Neural cell (in vitro differentiated cells): ENCODE results near the gene HS2ST1. TPM values are rescaled to one million over a fixed set of nuclear protein-coding genes. Genes with fewer than 3 reads are reported as not detected.

Source experiments
- H2AFZ ChIP-seq: fragments of 200-600, 300-800 bp; sonication (generic), shearing (Covaris generic); 2 replicates; pipeline ENCODE4 v1.6.0; 2014; ENCODE audit warnings: low read depth, mild to moderate bottlenecking, antibody characterized with exemption, low read length, moderate library complexity
- H3F3A ChIP-seq: fragments of 200-600 bp; shearing (Covaris generic); 2 replicates; pipeline ENCODE4 v1.6.1; 2016; ENCODE audit warnings: mild to moderate bottlenecking, moderate library complexity, mixed read lengths, antibody characterized with exemption, low read length; ENCODE audit not compliant: insufficient read depth, poor library complexity, severe bottlenecking
- H3K27ac ChIP-seq: fragments of 200-600, 300-800 bp; sonication (generic), shearing (Covaris generic); 2 replicates; pipeline ENCODE4 v1.5.1; 2014; ENCODE audit warnings: mild to moderate bottlenecking, low read length, moderate library complexity
- H3K27me3 ChIP-seq: fragments of 300-800, 200-600 bp; sonication (generic), shearing (Covaris generic); 2 replicates; pipeline ENCODE4 v1.6.0; 2014; ENCODE audit warnings: mild to moderate bottlenecking, low read depth, low read length, moderate library complexity; ENCODE audit not compliant: insufficient read depth
- H3K36me3 ChIP-seq: fragments of 300-800, 200-600 bp; sonication (generic), shearing (Covaris generic); 2 replicates; pipeline ENCODE4 v1.5.1; 2014; ENCODE audit warnings: mild to moderate bottlenecking, antibody characterized with exemption, low read length, moderate library complexity; ENCODE audit not compliant: insufficient read depth
- H3K4me2 ChIP-seq: fragments of 300-800, 200-600 bp; sonication (generic), shearing (Covaris generic); 2 replicates; pipeline ENCODE4 v1.6.0; 2014; ENCODE audit warnings: mild to moderate bottlenecking, low read length
- H3K4me3 ChIP-seq: fragments of 300-800, 200-600 bp; sonication (generic), shearing (Covaris generic); 2 replicates; pipeline ENCODE4 v1.5.1; 2014; ENCODE audit warnings: mild to moderate bottlenecking, low read length, moderate library complexity
- H3K79me2 ChIP-seq: fragments of 200-600 bp; shearing (Covaris generic); replicated peaks from 2 replicates; pipeline ENCODE4 v1.6.0; 2014; ENCODE audit warnings: mild to moderate bottlenecking, low read length, moderate library complexity; ENCODE audit not compliant: insufficient read depth
- H3K9ac ChIP-seq: fragments of 300-800, 200-600 bp; sonication (generic), shearing (Covaris generic); 2 replicates; pipeline ENCODE4 v1.6.1; 2016; ENCODE audit warnings: mild to moderate bottlenecking, low read length, mixed read lengths
- H3K9me2 ChIP-seq: fragments of 200-600 bp; shearing (Covaris generic); 2 replicates; pipeline ENCODE4 v1.6.1; 2016; ENCODE audit warnings: mild to moderate bottlenecking, low read length, mixed read lengths; ENCODE audit not compliant: insufficient read depth
- H3K9me3 ChIP-seq: fragments of 200-600, 300-800 bp; sonication (generic), shearing (Covaris generic); 2 replicates; pipeline ENCODE4 v1.6.1; 2016; ENCODE audit warnings: mild to moderate bottlenecking, mixed run types, low read length, moderate library complexity, mixed read lengths
- H4K20me1 ChIP-seq: fragments of 200-600 bp; shearing (Covaris generic); 2 replicates; pipeline ENCODE4 v1.6.1; 2016; ENCODE audit warnings: mild to moderate bottlenecking, mixed run types; ENCODE audit not compliant: insufficient read depth
- EP300 ChIP-seq: fragments of 450-650 bp; conservative IDR thresholded peaks from 2 replicates; pipeline ENCODE4 v1.6.1; 2014; ENCODE audit warnings: antibody characterized with exemption, mild to moderate bottlenecking, moderate library complexity; ENCODE audit not compliant: poor library complexity, severe bottlenecking
- EZH2 ChIP-seq: fragments of 200-600, 300-800 bp; shearing (Covaris generic), sonication (generic); IDR thresholded peaks from 2 replicates; pipeline ENCODE4 v1.6.1; 2014; ENCODE audit warnings: antibody characterized with exemption, low read length, borderline replicate concordance, mild to moderate bottlenecking; ENCODE audit not compliant: insufficient read depth, poor library complexity, severe bottlenecking
- MXI1 ChIP-seq: fragments of 450-650 bp; conservative IDR thresholded peaks from 2 replicates; pipeline ENCODE4 v1.6.1; 2014; ENCODE audit warnings: antibody characterized with exemption, mild to moderate bottlenecking; ENCODE audit not compliant: poor library complexity, severe bottlenecking
- POLR2AphosphoS5 ChIP-seq: IDR thresholded peaks from 2 replicates; pipeline ENCODE4 v1.6.1; 2012
- RAD21 ChIP-seq: fragments of 450-650 bp; conservative IDR thresholded peaks from 2 replicates; pipeline ENCODE4 v1.6.1; 2014; ENCODE audit warnings: antibody characterized with exemption, mild to moderate bottlenecking, moderate library complexity
- SMC3 ChIP-seq: fragments of 450-650 bp; conservative IDR thresholded peaks from 2 replicates; pipeline ENCODE4 v1.6.1; 2014; ENCODE audit warnings: antibody characterized with exemption, mild to moderate bottlenecking, moderate library complexity; ENCODE audit not compliant: poor library complexity
- TAF1 ChIP-seq: IDR thresholded peaks from 2 replicates; pipeline ENCODE4 v1.6.1; 2012; ENCODE audit warnings: low read depth
- polyA plus RNA-seq: library from polyadenylated mRNA; depleted of rRNA; stranded (reverse); fragments of >200 nt; gene quantifications from 2 replicates; pipeline ENCODE4 v1.2.3, GENCODE V29; 2014
- TF ChIP-seq, protein P1 (sequence below): fragments of 450-650 bp; IDR thresholded peaks from 2 replicates; pipeline ENCODE4 v1.5.1; 2014; ENCODE audit warnings: antibody characterized with exemption, mild to moderate bottlenecking, moderate library complexity; ENCODE audit not compliant: poor library complexity, severe bottlenecking
- TF ChIP-seq, protein P2 (sequence below): IDR thresholded peaks from 2 replicates; pipeline ENCODE4 v1.6.1; 2012; ENCODE audit warnings: borderline replicate concordance

The HS2ST1 gene
- polyA plus RNA-seq, 1 donor from 2014 or later = 24.7 TPM

DNA sequence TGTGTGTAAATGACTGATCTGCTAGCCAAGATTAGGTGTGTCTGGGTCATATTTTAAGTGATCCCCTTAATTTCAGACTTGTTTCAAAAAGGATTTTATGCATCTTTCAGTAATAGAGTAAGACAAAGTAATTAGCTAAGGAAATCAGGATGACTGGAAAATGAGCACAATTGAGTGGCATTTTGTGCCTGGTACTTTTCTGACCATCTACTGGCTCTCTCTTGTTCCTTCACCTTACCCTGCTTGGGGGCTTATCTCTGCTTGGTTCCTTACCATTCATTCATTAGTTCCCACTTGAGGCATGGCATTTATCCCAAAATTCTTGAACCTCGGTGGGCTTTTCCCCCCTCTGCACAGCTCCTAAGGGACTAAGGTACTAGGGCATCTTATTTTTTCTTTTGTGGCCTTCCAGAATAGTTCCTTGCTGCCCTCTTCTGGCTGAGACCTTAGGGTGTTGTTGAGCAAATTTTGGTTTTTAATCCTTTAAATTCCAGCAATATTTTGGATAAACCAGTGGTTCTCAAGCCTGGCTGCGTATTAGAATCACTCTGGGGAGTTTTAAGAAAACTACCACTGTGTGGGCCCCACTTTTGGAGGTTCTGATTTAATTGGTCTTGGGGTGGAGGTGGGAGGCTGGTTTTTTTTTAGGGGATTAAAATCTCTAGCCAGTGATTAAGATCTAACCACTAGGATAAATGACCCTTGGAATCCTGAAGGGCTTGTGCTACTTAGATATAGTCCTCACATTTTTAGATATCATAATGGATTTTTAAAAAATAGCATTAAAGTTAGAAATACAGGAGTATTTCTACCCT is 50.8 kb downstream of the HS2ST1 start:
- H3K9me3 ChIP-seq = no peaks in the 10 kb centered on the region
- no peaks in the 10 kb centered on the region for H3K36me3 ChIP-seq
- no peak overlapping the region for H3K4me2 ChIP-seq
- no peaks in the 10 kb centered on the region for H3K9me2 ChIP-seq
- no peak overlapping the region for H3K4me3 ChIP-seq
- H3K27me3 ChIP-seq = no peaks in the 10 kb centered on the region
- H2AFZ ChIP-seq = no peak overlapping the region
- TF ChIP-seq TAF1 (no peak), POLR2AphosphoS5 (no peak), EZH2 (no peak), RAD21 (no peak), MXI1 (no peak), EP300 (no peak), SMC3 (no peak)
- TF ChIP-seq, protein P1, sequence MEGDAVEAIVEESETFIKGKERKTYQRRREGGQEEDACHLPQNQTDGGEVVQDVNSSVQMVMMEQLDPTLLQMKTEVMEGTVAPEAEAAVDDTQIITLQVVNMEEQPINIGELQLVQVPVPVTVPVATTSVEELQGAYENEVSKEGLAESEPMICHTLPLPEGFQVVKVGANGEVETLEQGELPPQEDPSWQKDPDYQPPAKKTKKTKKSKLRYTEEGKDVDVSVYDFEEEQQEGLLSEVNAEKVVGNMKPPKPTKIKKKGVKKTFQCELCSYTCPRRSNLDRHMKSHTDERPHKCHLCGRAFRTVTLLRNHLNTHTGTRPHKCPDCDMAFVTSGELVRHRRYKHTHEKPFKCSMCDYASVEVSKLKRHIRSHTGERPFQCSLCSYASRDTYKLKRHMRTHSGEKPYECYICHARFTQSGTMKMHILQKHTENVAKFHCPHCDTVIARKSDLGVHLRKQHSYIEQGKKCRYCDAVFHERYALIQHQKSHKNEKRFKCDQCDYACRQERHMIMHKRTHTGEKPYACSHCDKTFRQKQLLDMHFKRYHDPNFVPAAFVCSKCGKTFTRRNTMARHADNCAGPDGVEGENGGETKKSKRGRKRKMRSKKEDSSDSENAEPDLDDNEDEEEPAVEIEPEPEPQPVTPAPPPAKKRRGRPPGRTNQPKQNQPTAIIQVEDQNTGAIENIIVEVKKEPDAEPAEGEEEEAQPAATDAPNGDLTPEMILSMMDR = no peak
- TF ChIP-seq, protein P2, sequence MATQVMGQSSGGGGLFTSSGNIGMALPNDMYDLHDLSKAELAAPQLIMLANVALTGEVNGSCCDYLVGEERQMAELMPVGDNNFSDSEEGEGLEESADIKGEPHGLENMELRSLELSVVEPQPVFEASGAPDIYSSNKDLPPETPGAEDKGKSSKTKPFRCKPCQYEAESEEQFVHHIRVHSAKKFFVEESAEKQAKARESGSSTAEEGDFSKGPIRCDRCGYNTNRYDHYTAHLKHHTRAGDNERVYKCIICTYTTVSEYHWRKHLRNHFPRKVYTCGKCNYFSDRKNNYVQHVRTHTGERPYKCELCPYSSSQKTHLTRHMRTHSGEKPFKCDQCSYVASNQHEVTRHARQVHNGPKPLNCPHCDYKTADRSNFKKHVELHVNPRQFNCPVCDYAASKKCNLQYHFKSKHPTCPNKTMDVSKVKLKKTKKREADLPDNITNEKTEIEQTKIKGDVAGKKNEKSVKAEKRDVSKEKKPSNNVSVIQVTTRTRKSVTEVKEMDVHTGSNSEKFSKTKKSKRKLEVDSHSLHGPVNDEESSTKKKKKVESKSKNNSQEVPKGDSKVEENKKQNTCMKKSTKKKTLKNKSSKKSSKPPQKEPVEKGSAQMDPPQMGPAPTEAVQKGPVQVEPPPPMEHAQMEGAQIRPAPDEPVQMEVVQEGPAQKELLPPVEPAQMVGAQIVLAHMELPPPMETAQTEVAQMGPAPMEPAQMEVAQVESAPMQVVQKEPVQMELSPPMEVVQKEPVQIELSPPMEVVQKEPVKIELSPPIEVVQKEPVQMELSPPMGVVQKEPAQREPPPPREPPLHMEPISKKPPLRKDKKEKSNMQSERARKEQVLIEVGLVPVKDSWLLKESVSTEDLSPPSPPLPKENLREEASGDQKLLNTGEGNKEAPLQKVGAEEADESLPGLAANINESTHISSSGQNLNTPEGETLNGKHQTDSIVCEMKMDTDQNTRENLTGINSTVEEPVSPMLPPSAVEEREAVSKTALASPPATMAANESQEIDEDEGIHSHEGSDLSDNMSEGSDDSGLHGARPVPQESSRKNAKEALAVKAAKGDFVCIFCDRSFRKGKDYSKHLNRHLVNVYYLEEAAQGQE = no peak
- H4K20me1 ChIP-seq = no peaks in the 10 kb centered on the region
- H3K9ac ChIP-seq = no peak overlapping the region
- no peaks in the 10 kb centered on the region for H3F3A ChIP-seq
- H3K27ac ChIP-seq = no peak overlapping the region
- peaks cover 22% of the 10 kb centered on the region for H3K79me2 ChIP-seq

GRCh38 chr1:86965827-86966182 is 51.4 kb downstream of the HS2ST1 start:
- no peaks in the 10 kb centered on the region for H3F3A ChIP-seq
- H3K79me2 ChIP-seq = peaks cover 23% of the 10 kb centered on the region
- H3K4me3 ChIP-seq = no peak overlapping the region
- H2AFZ ChIP-seq = no peak overlapping the region
- H3K27ac ChIP-seq = no peak overlapping the region
- H3K4me2 ChIP-seq = no peak overlapping the region
- no peaks in the 10 kb centered on the region for H3K36me3 ChIP-seq
- no peak overlapping the region for H3K9ac ChIP-seq
- no peaks in the 10 kb centered on the region for H4K20me1 ChIP-seq
- H3K9me3 ChIP-seq = no peaks in the 10 kb centered on the region
- H3K9me2 ChIP-seq = no peaks in the 10 kb centered on the region
- no peaks in the 10 kb centered on the region for H3K27me3 ChIP-seq
- TF ChIP-seq EP300 (no peak), SMC3 (no peak), RAD21 (no peak), MXI1 (no peak), POLR2AphosphoS5 (no peak), EZH2 (no peak), TAF1 (no peak)
- TF ChIP-seq, protein P1 = no peak
- TF ChIP-seq, protein P2 = no peak
